Measurements from ENCODE around the gene FAM3D.

FAM3D gene

DNA sequence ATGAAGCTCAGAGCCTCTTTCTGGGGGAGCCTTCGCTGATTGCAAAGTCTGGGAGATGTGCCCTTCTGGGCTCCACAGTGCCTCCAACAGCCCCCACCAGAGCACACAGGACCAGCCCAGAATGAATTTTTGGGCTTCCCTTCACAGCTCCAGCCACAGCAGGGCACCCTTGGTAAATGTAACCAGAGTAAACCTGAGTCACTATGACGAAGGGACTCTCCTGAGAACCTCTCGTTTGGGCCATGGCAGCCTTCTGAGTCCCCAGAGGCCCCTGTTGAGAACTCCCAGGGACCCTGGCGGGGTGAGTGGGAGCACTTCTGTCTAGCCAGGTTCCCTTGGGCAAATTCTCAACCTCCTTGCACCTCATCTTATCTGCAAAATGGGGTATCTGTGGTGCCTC, 20.8 kb downstream of the FAM3D start:
- DNase-seq (ENCODE audit: low read depth, low spot score), result no peak
- CTCF ChIA-PET, result interaction anchor here (0.7 to 9.0 kb wide), 4 partner anchors 16 to 407 kb away, joined by 3 to 126 read pairs (median 4); partner anchors contain the start of gene FAM3D
- POLR2A ChIA-PET, result no interaction called here
- no peak overlapping the region for H3K4me3 ChIP-seq (ENCODE audit: low read depth, low read length)
- TF ChIP-seq, protein P1, sequence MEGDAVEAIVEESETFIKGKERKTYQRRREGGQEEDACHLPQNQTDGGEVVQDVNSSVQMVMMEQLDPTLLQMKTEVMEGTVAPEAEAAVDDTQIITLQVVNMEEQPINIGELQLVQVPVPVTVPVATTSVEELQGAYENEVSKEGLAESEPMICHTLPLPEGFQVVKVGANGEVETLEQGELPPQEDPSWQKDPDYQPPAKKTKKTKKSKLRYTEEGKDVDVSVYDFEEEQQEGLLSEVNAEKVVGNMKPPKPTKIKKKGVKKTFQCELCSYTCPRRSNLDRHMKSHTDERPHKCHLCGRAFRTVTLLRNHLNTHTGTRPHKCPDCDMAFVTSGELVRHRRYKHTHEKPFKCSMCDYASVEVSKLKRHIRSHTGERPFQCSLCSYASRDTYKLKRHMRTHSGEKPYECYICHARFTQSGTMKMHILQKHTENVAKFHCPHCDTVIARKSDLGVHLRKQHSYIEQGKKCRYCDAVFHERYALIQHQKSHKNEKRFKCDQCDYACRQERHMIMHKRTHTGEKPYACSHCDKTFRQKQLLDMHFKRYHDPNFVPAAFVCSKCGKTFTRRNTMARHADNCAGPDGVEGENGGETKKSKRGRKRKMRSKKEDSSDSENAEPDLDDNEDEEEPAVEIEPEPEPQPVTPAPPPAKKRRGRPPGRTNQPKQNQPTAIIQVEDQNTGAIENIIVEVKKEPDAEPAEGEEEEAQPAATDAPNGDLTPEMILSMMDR (IDR thresholded peaks at IDR 0.05; ENCODE audit: insufficient read depth, low read length, missing control alignments), result no peak

DNA sequence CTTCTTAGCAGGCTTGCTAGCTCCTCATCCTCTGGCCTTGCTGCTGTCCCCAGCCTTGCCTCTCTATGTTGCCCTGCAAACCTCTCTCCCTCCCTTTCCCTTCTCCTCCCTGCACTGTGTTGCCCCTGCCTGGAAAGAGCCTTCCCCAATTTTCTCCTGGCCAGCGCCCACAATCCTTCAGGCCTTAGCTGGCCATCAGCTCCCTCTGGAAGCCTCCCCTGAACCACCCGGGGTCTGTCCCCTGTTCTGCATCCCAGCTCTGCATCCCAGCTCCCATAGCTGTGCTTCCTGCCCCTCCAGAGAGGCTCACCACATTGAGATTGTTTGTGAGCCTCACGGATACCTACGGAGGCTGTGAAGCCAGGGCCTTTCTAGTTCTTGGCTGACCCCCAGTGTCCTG, 23.7 kb downstream of the FAM3D start:
- H3K4me3 ChIP-seq (ENCODE audit: low read depth, low read length), result no peak overlapping the region
- no peak for DNase-seq (ENCODE audit: low read depth, low spot score)
- TF ChIP-seq, protein P1 (IDR thresholded peaks at IDR 0.05; ENCODE audit: insufficient read depth, low read length, missing control alignments), result no peak
- ChIA-PET CTCF (interaction anchor here (0.8 to 19.5 kb wide), 6 partner anchors 9 to 425 kb away, joined by 3 to 646 read pairs (median 50); partner anchors contain the start of gene FAM107A), POLR2A (no interaction called here)

- TF ChIP-seq, protein P1 (IDR thresholded peaks at IDR 0.05; ENCODE audit: insufficient read depth, low read length, missing control alignments), result peak; percentile 96
- ChIA-PET CTCF (interaction anchor here (0.9 to 19.5 kb wide), 15 partner anchors 9 to 1217 kb away, joined by 3 to 646 read pairs (median 4); partner anchors contain the start of gene FAM107A), POLR2A (no interaction called here)
- no peak overlapping the region for H3K4me3 ChIP-seq (ENCODE audit: low read depth, low read length)
- DNase-seq (ENCODE audit: low read depth, low spot score), result no peak
Measured at GRCh38 chr3:58640700-58641372, 25.7 kb downstream of the FAM3D start.

- CTCF ChIA-PET, result interaction anchor here (0.7 to 19.5 kb wide), 12 partner anchors 10 to 413 kb away, joined by 3 to 646 read pairs (median 4); partner anchors contain the start of gene FAM107A
- POLR2A ChIA-PET, result no interaction called here
- H3K4me3 ChIP-seq (ENCODE audit: low read depth, low read length), result no peak overlapping the region
- TF ChIP-seq, protein P1 (IDR thresholded peaks at IDR 0.05; ENCODE audit: insufficient read depth, low read length, missing control alignments), result no peak
- no peak for DNase-seq (ENCODE audit: low read depth, low spot score)
Measured at GRCh38 chr3:58639842-58640241, 26.7 kb downstream of the FAM3D start.

- DNase-seq (ENCODE audit: low read depth, low spot score), result no peak
- CTCF ChIA-PET, result interaction anchor here (0.6 to 19.5 kb wide), 15 partner anchors 8 to 419 kb away, joined by 3 to 646 read pairs (median 4); partner anchors contain the start of gene FAM107A
- TF ChIP-seq, protein P1 (IDR thresholded peaks at IDR 0.05; ENCODE audit: insufficient read depth, low read length, missing control alignments), result no peak
- H3K4me3 ChIP-seq (ENCODE audit: low read depth, low read length), result no peak overlapping the region
- POLR2A ChIA-PET, result no interaction called here
Measured at GRCh38 chr3:58639001-58639400, 27.6 kb downstream of the FAM3D start.

- TF ChIP-seq, protein P1 (IDR thresholded peaks at IDR 0.05; ENCODE audit: insufficient read depth, low read length, missing control alignments), result no peak
- no peak for DNase-seq (ENCODE audit: low read depth, low spot score)
- ChIA-PET POLR2A (no interaction called here), CTCF (interaction anchor here (0.6 to 19.5 kb wide), 13 partner anchors 8 to 419 kb away, joined by 3 to 646 read pairs (median 4); partner anchors contain the start of gene FAM107A)
- no peak overlapping the region for H3K4me3 ChIP-seq (ENCODE audit: low read depth, low read length)
Measured at GRCh38 chr3:58638591-58638990, 28.0 kb downstream of the FAM3D start.
